SK-N-MC (cell line): ENCODE measurements around the gene F8A1.
"Not testable (repeated sequence)": the region's sequence is repeated elsewhere in the genome, so short reads cannot be mapped to it uniquely, and the experiment has no call there.

ENCODE experiments used
- DNase-seq: peaks from one replicate; pipeline ENCODE4 v3.0.0-alpha.2; 2011; ENCODE audit warnings: low read depth, low spot score
- H3K27ac ChIP-seq: fragments of 200-600 bp; sonication (generic); 2 replicates; pipeline ENCODE4 v1.5.1; 2016; ENCODE audit warnings: mixed run types
- H3K36me3 ChIP-seq: fragments of 200-600 bp; sonication (generic); 2 replicates; pipeline ENCODE4 v1.6.1; 2017; ENCODE audit warnings: antibody characterized with exemption, low read length, mixed read lengths; ENCODE audit not compliant: insufficient read depth
- H3K4me3 ChIP-seq: fragments of 200-600 bp; sonication (generic); 2 replicates; pipeline ENCODE4 v1.5.1; 2016
- H3K9ac ChIP-seq: fragments of 200-600 bp; sonication (generic); 2 replicates; pipeline ENCODE4 v1.8.0; 2017; ENCODE audit warnings: mixed run types, mixed read lengths; ENCODE audit not compliant: insufficient read length
- H3K9me3 ChIP-seq: fragments of 200-600 bp; sonication (generic); 2 replicates; pipeline ENCODE4 v1.6.1; 2017; ENCODE audit warnings: low read depth, mild to moderate bottlenecking, antibody characterized with exemption, low read length, moderate library complexity, mixed read lengths
- EZH2 ChIP-seq: fragments of 200-600 bp; sonication (generic); IDR thresholded peaks from one replicate; pipeline ENCODE4 v1.6.1; 2017; ENCODE audit warnings: antibody characterized with exemption
- FOXP2 ChIP-seq: optimal IDR thresholded peaks from 2 replicates; pipeline ENCODE3; 2011; ENCODE audit warnings: mild to moderate bottlenecking, moderate library complexity; ENCODE audit not compliant: insufficient read depth; ENCODE audit errors: extremely low read length, control extremely low read depth
- POLR2AphosphoS5 ChIP-seq: IDR thresholded peaks from 2 replicates; pipeline ENCODE4 v1.6.1; 2012; ENCODE audit warnings: mild to moderate bottlenecking, low read depth, low read length, borderline replicate concordance

F8A1 gene

GRCh38 chrX:154890990-154891639, 5.0 kb downstream of the F8A1 start:
- no peaks in the 10 kb centered on the region for H3K9me3 ChIP-seq
- H3K4me3 ChIP-seq = no peak overlapping the region
- H3K27ac ChIP-seq = no peak overlapping the region
- H3K9ac ChIP-seq = no peak overlapping the region
- TF ChIP-seq EZH2 (no peak), FOXP2 (no peak), POLR2AphosphoS5 (no peak)
- no peaks in the 10 kb centered on the region for H3K36me3 ChIP-seq
- no peak for DNase-seq

DNA sequence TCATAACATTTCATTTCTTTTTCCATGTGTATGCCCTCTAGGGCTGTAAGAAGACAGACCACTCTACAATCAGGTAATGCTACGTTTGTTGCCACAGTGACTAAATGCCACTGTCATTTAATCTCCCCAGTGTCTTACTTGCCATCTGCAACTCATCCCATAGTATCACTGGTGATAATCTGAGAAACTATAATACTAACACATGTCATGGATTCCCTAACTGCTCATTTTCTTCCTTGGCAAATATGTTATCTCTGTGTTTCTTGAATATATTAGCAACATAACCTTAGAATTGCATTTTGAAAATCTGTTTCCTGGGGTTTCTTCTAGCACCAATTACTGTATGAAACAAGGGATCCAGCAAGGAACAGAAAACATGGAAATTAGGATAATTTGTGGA, 6.1 kb downstream of the F8A1 start:
- Histone ChIP-seq H3K4me3 (no peak overlapping the region), H3K27ac (no peak overlapping the region), H3K9me3 (no peaks in the 10 kb centered on the region), H3K9ac (no peak overlapping the region), H3K36me3 (no peaks in the 10 kb centered on the region)
- no peak for DNase-seq
- TF ChIP-seq EZH2 = no peak
- TF ChIP-seq POLR2AphosphoS5 = no peak
- TF ChIP-seq FOXP2 = no peak

GRCh38 chrX:154900323-154900722, 14.2 kb downstream of the F8A1 start:
- no peak for DNase-seq

DNA sequence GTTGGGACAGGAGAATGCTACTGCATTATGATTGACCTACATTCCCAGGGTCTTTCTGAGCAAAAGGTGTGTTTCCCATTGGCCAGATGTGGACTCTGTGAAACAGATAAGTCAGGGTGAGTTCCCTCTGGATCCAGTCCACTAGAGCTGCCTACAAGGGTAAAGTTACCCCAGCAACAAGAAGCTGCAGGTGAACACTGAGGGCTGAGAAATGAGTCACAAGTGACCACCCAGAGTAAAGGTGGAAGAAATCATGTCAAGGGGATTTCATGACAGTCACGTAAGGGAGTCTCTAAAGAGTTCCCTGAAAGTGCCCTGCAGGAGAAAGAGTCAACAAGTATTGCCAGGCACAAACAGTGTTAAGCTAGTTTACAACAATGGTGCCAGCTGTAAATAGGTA, 16.3 kb downstream of the F8A1 start:
- TF ChIP-seq POLR2AphosphoS5 (no peak), FOXP2 (no peak), EZH2 (no peak)
- H3K9me3 ChIP-seq = no peaks in the 10 kb centered on the region
- H3K4me3 ChIP-seq = no peak overlapping the region
- H3K27ac ChIP-seq = no peak overlapping the region
- no peak for DNase-seq
- H3K9ac ChIP-seq = no peak overlapping the region
- H3K36me3 ChIP-seq = no peaks in the 10 kb centered on the region

More at GRCh38 chrX:154900323-154900722, 14.2 kb downstream of the F8A1 start:
- Histone ChIP-seq H3K9me3 (no peaks in the 10 kb centered on the region), H3K4me3 (no peak overlapping the region), H3K27ac (no peak overlapping the region), H3K36me3 (no peaks in the 10 kb centered on the region), H3K9ac (no peak overlapping the region)
- TF ChIP-seq EZH2 (no peak), POLR2AphosphoS5 (no peak)

GRCh38 chrX:154908821-154909220, 22.7 kb downstream of the F8A1 start:
- no peak for TF ChIP-seq POLR2AphosphoS5
- TF ChIP-seq EZH2 = no peak
- TF ChIP-seq FOXP2 = no peak
- H3K9ac ChIP-seq = no peak overlapping the region
- no peaks in the 10 kb centered on the region for H3K36me3 ChIP-seq
- no peak for DNase-seq
- H3K4me3 ChIP-seq = no peak overlapping the region
- H3K9me3 ChIP-seq = no peaks in the 10 kb centered on the region
- H3K27ac ChIP-seq = no peak overlapping the region

DNA sequence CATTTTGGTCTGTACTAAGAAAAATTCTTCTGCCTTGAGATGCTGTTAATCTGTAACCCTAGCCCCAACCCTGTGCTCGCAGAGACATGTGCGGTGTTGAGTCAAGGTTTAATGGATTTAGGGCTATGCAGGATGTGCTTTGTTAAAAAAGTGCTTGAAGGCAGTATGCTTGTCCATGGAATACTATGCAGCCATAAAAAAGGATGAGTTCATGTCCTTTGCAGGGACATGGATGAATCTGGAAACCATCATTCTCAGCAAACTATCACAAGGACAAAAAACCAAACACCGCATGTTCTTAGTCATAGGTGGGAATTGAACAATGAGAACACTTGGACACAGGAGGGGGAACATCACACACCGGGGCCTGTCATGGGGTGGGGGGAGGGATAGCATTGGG, 23.9 kb downstream of the F8A1 start:
- H3K4me3 ChIP-seq, H3K9me3 ChIP-seq, H3K27ac ChIP-seq, H3K9ac ChIP-seq, DNase-seq, H3K36me3 ChIP-seq: not testable (repeated sequence)

GRCh38 chrX:154910528-154910927, 24.4 kb downstream of the F8A1 start:
- not testable (repeated sequence) for H3K9me3 ChIP-seq, H3K27ac ChIP-seq, H3K9ac ChIP-seq, DNase-seq, H3K4me3 ChIP-seq, H3K36me3 ChIP-seq

DNA sequence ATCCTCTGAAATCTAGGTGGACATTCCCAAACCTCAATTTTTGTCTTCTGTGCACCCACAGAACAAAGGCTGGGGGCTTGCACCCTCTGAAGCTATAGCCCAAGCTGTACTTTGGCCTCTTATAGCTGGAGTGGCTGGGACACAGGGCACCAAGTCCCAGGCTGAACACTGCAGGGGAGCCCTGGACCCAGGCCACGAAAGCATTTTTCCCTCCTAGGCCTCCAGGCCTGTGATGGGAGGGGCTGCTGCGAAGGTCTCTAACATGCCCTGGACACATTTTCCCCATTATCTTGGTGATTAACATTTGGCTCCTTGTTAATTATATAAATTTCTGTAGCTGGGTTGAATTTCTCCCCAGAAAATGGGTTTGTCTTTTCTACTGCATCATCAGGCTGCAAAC, 27.9 kb downstream of the F8A1 start:
- no peaks in the 10 kb centered on the region for H3K36me3 ChIP-seq
- DNase-seq = no peak
- no peak for TF ChIP-seq EZH2
- no peak for TF ChIP-seq POLR2AphosphoS5
- no peak for TF ChIP-seq FOXP2
- no peak overlapping the region for H3K9ac ChIP-seq
- no peak overlapping the region for H3K27ac ChIP-seq
- no peaks in the 10 kb centered on the region for H3K9me3 ChIP-seq
- no peak overlapping the region for H3K4me3 ChIP-seq

DNA sequence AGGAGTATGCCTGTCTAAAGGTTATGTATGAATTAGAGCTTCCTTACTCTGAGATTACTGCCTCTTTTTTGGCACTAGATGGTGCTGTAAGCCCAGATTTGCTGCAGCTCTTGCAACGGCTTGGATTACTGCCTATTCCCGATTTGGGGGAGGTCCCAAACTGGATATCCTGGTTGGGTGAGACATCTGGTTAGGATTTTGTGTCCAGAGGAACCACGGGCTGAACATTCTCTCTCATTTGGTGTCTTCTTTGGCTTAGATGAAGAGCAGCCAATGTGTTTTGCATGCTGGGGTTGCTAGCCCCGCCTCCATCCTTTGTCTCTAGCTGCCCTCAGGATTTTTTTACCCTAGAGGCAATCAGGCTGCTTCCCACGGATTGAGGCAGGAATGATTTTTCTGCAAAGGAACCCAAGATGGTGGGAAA, 31.9 kb downstream of the F8A1 start:
- no peaks in the 10 kb centered on the region for H3K9me3 ChIP-seq
- H3K4me3 ChIP-seq = no peak overlapping the region
- TF ChIP-seq EZH2 (no peak), FOXP2 (no peak), POLR2AphosphoS5 (no peak)
- peak; percentile 55 for DNase-seq
- no peak overlapping the region for H3K9ac ChIP-seq
- no peaks in the 10 kb centered on the region for H3K36me3 ChIP-seq
- no peak overlapping the region for H3K27ac ChIP-seq

GRCh38 chrX:154924771-154925170, 38.6 kb downstream of the F8A1 start:
- not testable (repeated sequence) for H3K4me3 ChIP-seq, H3K36me3 ChIP-seq, H3K9me3 ChIP-seq, H3K27ac ChIP-seq, H3K9ac ChIP-seq, DNase-seq
